ENCODE measurements around the gene TXNRD3.

DNA sequence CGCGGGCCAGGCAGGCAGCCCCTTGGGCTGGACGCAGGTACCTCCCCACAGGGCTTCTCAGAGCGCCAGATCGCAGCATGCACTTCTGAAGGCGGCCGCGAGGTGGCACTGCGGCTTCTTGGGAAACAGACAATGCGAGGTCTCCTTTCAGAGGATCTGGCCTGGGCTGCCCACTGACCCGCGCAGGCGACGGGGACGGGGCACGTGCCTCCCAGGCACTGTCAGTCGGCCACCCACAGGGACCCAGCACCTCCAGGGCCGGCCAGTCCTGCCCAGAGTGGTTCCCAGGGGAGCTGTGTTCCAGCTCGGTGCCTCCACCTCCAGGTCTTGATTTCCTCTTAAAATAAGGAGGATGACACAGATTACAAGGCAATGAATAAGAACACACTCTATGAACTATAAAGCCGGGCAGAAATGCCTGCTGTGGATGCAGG is 24.4 kb upstream of the TXNRD3 start:
- TF ChIP-seq, protein P1, sequence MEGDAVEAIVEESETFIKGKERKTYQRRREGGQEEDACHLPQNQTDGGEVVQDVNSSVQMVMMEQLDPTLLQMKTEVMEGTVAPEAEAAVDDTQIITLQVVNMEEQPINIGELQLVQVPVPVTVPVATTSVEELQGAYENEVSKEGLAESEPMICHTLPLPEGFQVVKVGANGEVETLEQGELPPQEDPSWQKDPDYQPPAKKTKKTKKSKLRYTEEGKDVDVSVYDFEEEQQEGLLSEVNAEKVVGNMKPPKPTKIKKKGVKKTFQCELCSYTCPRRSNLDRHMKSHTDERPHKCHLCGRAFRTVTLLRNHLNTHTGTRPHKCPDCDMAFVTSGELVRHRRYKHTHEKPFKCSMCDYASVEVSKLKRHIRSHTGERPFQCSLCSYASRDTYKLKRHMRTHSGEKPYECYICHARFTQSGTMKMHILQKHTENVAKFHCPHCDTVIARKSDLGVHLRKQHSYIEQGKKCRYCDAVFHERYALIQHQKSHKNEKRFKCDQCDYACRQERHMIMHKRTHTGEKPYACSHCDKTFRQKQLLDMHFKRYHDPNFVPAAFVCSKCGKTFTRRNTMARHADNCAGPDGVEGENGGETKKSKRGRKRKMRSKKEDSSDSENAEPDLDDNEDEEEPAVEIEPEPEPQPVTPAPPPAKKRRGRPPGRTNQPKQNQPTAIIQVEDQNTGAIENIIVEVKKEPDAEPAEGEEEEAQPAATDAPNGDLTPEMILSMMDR (IDR thresholded peaks at IDR 0.05) = peak; percentile 86 to 93 (median 89)
- TF ChIP-seq POLR2AphosphoS5 (IDR thresholded peaks at IDR 0.05) (no peak), POLR2A (IDR thresholded peaks at IDR 0.05) (no peak)

All from breast epithelium (tissue), 3 donors.